T-helper 1 cell (primary cell): ENCODE data around the gene SERPINE2.

Source experiments
- DNase-seq, 5 donors: peaks; one replicate each; pipeline ENCODE4 v3.0.0-alpha.2; 2012 to 2020

The SERPINE2 gene

DNA sequence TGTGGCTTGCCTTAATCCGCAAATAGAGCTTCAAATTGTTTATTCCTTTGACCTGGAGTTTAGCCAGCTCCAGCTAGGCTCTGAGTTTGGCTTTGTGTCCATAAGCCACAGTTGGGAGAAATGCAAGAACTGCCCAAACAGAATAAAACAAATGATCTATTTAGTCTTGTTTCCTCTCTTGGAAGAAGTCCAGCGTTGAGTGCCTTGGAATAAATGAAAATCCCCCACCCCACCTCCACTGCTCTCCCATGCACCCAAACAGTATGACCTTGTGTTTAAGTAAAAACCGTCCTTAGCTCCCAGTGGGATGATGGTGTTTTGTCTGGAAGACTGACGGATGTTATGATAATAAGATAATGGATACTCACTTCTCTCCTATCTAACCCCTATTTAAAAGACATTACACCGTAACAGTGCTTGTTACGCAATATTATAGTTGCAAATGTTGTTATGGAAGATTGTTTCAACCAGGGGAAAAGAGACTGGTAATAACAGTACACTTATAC lies 3.2 kb upstream of the SERPINE2 start:
- no peak for DNase-seq

DNA sequence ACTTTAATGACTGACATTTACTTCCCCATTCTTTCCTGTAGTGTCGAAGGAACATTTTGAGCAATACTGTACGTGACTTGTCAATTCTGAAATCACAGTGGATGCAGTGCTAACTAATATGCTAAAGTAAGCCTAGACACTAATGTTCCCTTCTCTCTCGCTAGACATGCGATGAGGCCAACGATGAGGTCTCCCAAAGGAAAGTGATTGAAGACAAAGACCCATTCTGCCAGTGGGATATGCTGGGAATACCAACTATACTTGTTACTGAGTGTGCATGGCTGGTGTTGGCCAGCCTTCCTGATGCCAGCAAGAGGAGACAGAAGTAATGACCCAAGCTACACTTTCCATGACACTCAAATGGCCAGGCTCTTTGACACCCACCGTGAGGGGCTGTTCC lies 2.5 kb upstream of the SERPINE2 start:
- DNase-seq = no peak

DNA sequence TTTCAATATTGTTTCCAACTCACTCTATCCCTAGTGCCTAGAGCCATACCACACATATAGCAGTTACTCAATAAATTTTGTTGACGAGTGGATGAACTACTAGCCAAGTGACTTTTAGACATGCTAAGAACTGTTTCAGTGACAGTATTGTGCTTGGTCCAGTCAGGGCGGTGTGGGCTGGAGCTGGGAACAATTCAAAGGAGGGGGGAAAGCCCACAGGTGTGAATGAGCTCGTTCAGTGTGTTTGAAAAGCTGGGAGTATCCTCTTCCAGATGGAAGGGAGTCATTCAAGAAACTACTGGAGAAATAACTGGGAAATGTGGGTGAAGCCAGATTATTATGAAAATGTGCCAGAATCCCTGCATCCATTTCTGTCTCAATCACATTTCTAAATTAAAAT lies 1.7 kb upstream of the SERPINE2 start:
- DNase-seq = no peak

DNA sequence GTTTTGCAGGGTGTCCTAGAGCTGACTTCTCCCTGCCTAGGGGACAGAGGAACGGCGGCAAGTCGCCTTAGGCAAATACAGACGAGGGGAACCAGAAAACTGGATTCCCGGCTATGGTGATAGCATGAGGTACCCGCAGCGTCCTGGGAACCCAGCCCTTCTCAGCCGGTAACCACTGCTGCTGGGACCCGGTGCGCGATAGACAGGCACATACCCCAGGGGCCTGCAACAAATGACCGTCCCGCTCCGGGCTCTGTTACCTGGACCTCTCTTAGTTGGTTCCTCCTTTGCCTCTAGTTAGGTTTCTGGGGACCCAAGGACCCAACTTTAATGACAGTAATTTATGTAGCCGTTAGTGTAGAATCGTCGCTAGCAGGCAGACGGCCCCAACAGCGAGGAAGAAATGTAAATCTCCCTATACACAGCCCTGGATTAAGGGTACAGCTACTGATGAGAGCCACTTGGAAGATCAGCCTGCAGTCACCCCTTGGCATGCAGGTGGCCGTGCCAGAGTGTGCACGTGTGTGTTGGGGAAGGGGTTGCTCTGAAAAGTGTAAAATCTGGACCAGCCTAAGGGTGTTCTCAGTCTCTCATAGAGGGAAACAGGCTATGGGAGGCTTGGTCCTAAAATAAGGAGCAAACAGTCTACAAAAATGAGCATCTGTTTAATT lies 819 bp upstream of the SERPINE2 start:
- no peak for DNase-seq

DNA sequence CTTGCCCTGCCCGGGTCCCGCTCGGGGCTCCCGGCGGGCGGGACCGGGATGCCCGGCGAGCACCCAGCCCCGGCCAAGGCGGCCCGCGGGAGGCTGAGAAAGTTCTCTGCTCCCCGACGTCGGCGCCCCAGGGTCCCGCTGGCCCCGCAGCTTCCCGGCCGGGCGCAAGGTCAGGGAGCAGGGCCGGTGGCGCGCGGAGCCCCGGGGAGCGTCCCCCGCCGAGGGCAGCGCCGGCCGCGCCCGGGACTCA lies 331 bp downstream of the SERPINE2 start:
- no peak for DNase-seq

DNA sequence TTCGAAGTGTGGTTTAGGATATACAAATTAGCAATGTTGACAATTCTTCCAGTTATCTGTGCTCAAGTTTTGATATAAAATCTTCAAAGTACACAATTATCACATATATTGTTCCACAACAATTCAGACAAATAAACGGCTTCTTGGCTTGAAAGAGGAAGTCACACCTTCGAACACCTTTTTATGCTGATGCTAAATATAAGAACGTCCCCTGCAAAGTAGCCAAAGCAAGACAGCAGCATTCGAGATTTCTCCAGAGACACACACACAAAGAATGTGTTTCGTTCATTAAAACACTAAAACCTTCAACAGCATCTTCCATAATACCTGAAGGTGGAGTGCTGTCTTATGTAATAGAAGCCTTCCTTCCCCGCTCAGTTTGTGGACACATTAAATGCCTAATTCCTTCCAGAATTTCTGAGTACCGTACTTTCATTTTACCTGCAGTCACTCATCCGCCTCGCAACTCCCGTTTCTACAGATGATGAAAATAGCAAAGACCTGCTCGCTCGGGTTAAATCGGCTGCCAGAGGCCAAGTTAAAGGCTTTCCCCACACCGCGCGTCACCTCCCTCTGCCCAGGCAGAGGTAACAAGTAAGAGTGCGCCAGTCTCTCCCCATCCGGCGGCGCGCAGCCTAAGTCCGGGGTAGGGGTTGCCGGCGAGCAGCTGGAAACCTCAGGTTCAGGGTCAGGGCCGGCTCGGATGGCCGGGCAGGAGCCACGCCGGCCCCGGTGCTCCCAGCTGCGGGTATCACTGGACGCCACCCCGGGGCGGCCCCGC lies 847 bp downstream of the SERPINE2 start:
- peak in 1 of 5 donors; percentile 61 for DNase-seq

DNA sequence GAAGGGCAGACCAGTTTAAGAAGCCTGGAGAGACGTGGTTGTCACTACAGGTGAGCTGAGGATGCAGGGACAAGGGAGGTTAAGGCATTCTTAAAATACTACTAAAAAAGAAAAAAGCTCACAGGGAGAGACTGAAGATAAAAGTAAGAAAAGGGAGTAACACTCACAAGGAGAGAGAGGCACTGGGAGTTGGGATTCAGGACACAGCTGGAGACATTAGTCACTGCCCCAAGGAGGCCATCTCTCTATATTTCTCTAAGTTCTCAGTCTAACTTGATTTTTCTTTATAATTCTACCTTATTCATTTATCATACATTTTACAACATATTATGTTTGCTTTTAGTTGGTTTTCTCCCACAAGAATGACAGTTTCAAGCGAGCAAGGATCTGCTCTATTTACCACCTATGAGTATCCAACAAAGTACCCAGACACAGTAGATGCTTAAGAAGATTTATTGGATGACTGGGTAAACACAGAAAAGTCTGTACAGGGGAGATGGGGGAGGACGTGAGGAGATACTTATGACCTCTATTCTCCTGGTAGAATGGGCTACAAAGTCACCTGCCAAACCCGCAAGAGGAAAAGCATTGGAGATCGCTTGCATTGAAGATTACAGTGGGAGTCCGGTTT lies 2.2 kb downstream of the SERPINE2 start:
- no peak for DNase-seq

DNA sequence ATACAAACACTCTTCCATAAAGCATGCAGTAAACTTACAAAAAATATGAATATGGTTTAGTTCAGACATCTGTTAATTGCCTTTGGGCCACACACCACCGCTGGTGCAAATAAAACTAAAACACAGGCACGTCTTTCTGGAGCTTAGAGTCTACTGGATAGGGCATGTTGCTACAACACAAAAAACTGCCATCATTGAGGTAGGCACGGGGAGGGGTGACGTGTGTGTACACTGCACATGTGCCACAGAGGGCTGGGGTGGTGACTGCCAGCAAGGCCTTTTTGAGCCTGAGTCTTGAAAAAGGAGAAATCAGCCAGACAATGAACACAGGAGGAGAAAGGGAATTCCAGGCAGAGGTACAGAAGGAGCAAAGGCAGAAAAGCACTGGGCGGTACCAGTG lies 5.1 kb downstream of the SERPINE2 start:
- no peak for DNase-seq

DNA sequence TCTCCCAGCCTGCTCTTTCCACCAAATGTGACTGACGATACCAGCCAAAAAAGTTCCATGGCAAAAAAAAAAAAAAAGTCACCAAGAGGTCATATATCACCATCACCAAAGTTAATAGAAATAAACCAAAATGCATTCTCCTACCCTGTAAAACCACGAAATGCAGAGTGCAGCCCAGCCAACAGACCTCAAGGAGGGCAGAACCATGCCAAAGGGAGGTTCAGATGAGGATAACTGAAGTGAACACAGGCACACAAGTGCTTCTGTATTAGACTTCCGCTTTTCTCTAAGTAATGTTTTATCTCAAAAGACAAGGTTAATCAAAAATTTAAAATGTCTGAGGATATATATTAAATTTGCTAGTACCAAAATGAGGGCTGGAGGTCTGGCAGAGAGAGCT lies 5.5 kb downstream of the SERPINE2 start:
- DNase-seq = no peak

DNA sequence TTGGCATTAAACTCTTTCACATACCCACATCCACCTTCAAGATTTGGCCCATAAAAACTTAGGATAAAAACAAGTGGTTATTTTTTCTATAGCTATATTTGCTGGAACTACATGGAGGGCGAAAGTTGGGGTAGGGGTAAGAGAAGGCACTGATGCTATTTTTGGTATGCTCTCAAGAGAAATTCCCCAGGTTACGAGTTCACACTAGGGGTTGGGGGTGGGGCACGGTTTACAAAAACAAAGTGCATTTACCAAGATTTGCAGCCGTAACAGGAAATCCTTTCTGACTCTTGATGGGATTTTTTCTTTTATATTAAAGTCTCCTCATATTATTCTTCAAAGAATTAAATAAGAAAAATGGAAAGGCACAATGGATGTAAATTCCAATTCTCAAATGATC lies 6.8 kb downstream of the SERPINE2 start:
- no peak for DNase-seq

DNA sequence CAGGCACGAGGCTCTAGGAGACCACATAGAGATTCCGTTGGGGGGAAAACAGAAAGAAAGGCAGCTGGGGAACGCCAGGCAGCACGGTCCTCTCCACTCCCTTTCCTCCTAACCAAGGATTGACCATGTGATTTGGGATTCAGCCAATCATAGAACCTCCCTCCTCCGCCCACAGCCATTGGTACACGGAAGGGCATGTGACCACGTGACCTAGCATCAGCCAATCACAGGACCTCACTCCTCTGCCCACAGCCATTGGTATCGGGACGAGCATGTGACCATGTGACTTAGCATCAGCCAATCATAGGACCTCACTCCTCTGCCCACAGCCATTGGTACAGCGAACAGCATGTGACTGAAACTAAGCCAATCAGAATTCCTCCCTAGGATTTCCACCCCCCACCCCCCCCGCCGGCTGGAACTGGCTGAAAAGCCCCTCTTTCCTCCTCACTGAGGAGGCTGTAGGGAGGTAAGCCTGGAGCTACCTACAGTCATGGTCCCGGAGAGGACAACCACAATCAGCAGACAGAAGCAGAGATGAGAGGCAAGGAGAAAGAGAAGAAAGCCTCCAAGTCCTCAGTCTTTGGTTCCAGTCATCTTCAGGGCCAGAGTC lies 7.6 kb downstream of the SERPINE2 start:
- no peak for DNase-seq

DNA sequence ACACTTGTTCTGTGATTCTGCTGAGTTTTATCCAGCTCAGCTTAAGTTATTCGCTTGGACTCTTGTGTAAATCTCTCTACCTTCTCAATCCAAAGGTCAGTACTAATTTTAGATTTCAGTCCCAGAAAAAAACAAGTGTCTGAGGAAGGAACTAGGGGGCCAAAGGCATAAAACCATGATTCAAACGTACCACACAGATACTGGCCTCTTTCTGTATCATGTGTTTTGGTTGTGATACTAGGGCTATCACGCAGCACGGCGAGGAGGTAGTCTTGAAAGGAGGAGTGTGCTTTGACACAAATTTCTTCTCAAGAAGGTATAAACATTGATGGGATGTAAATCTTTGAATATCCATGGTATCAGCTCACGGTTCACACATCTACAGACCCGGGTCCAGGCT lies 8.3 kb downstream of the SERPINE2 start:
- DNase-seq = no peak

DNA sequence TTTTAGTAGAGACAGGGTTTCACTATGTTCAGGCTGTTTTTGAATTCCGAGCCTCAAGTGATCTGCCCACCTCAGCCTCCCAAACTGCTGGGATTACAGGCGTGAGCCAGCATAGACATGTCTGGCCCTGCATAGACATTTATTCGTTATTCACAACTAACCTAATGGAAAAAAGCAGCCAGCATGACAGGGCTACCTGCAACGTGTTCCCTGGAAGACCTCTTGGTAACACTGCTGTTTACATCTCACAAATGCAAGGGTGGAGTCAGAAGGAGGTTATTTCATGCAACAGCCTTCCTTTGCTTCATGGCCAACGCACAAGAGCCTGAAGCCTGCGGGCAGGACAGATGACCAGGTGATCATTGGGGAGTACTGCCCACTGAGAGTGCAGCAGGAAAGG lies 9.2 kb downstream of the SERPINE2 start:
- no peak for DNase-seq

DNA sequence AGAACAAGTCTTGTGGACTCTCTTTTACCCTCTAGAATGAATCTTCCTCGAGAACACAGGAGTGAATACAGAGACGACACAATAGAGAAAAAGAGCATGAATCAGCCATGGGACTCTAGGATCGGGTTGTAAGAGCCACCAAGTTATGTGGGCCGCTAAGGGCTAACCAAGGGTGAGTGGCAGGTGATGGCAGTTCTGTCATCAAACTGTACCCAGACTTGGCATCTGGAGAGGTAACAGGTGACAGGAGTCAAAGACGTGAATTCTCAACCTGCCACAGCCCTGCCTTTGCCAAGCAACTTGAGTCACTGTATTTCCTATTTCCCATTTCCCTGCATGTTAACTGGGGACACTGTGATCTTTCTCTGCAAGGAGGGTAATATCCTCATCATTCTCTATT lies 11.2 kb downstream of the SERPINE2 start:
- no peak for DNase-seq

DNA sequence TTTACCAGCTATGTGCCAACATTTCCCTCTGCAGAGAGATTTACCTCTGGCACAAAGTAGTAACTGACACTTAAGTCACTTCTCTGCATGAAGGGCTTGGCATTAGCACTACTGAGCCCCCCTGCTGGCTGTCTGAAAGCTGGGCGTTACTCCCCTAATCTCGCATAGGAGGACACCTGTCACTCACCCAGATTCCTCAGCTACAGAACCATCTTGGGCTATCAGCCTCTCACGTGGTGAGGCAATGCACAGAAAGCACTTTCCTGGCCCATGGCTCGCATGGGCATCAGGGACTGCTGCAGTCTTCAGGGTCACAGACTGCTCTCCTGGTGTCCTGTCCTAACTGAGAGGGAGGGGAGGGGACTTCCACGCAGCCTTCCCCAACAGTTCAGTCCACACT lies 12.0 kb downstream of the SERPINE2 start:
- DNase-seq = no peak

DNA sequence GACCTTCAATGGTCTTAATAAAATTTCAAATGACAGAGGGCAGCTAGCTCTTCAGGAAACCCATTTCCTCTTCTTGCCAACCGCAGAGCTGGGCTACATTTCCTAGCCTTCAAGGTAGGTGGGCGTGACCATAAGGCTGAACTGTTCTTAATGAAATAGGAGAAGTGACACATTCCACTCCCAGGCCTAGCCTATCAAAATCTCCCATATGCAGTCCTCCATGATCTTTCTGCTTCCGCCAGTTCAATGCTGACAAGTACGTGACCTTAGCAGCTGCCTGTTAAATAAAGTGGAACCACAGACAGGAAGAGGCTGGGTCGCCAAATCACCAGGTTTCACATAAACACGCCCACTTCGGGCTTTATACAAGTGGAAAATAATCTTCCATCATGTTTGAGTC lies 13.2 kb downstream of the SERPINE2 start:
- DNase-seq = peak in 3 of 5 donors; percentile 19 to 92 (median 25)

DNA sequence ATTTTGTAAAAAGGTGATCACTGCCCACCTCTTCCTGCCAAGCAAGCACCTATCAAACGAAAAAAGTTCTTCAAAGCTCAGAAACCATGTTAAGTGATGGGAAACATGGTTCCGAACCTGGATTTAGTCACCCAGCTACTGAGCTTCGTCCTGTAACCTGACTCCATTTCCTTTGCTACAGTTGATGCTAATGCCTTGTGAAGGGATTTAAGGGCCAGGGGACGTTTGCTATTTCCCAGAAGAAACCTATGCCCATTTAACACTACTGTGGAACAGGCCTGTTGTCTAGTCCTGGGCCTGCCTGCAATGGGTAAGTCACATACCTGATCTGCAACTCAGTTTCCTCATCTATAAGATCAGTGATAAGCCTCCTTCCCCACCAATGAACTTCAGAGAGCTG lies 14.8 kb downstream of the SERPINE2 start:
- peak in 1 of 5 donors; percentile 16 for DNase-seq

DNA sequence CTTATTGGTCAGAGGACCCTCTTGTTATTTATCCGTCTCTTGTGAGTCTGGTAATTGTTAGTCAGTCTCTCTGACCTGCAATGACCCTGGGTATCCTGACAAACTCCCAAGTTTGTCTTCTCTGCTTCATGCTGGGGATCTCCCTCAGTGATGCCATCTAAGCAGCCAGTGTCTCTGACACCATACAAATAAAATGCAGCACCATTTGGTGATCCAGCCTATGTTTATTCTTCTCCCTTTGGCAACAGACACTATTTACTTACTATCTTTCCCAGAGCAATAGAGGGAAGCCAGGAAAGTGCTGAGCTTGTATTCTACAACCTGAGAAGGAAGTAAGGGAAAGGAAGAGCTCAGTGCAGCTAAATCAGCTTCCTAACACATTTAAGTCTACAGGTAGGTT lies 15.9 kb downstream of the SERPINE2 start:
- no peak for DNase-seq

DNA sequence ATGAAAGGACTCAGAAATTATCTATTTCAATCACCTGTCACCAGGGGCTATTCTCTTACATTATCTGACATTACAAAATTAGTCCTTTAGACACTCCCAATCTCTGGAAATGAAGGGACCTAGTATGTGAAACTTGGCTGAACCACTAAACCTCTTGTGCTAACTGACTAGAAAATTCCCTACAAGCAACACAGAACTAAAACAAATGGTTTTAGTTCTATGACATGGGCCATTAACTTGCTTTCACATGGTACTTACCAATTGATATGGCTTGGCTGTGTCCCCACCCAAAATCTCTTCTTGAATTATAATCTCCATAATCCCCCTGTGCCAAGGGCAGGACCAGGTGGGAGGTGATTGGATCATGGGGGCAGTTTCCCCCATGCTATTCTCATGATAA lies 16.6 kb downstream of the SERPINE2 start:
- no peak for DNase-seq

DNA sequence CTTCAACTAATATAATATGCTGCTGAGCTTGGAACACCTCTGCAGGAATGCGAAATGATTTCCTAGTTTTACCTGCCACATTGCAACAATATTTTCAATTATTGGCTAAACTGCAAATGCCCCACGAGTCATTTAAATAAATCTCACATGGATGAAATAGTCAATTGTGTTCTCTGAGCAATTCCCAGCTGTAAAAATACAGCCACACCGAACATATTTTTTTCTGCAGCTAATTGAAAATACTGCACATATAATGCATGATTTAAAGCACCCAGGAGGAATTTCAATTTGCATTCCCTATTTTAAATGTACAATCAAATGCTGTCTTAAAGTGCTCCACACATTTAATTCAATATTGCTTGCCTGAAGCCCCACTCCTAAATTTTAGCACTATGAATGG lies 18.6 kb downstream of the SERPINE2 start:
- DNase-seq = no peak

DNA sequence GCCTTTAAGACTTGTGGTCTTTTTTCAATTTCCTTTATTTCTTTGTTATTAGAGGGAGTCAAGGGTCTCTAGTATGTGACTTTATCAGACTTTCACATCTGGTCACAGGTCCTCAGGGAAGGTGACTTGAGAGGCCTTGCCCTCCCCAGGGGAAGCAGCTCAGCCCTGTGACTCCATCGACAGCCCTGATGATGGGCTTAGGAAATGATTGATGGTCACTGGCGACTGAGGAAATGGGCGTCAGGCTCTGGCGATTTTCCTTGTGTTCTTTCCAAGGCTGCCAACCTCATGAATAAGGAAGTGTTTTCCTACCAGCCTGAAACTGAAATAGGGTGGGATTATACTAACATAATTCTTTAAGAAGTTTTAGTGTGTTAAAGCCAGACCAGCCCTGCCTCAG lies 21.1 kb downstream of the SERPINE2 start:
- DNase-seq = no peak

DNA sequence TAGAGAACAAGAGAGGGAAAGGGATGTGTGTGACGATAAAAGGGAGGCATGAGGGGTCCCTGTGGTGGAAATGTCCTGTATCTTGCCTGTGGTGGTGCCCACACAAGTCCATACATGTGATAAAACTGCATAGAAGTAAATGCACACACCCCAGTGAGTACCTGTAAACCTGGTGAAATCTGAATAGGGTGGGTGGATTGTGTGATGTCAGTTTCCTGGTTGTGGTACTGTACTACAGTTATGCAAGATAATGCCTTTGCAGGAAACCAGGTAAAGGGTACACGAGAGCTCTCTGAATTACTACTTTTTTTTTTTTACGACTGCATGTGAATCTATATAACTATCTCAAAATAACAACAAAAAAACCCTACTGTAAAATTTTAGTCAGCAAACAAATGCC lies 22.1 kb downstream of the SERPINE2 start:
- DNase-seq = no peak

DNA sequence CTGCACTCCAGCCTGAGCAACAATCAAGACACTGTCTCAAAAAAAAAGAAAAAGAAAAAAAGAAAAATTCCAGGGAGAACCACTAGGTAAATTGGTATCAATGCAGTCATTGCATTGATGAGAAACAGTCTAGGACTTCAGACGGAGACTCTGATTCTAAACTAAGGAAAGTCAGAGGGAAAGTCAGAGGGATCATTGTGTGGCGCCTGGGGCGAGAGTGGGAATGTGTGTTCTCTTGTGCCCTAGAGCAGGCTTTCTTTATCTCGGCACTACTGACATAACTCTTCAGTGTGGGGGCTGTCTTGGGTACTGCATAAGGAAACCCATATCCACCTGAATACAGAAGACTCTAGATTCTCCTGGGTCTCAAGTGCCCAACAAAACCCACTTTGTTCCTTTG lies 24.8 kb downstream of the SERPINE2 start:
- DNase-seq = no peak

DNA sequence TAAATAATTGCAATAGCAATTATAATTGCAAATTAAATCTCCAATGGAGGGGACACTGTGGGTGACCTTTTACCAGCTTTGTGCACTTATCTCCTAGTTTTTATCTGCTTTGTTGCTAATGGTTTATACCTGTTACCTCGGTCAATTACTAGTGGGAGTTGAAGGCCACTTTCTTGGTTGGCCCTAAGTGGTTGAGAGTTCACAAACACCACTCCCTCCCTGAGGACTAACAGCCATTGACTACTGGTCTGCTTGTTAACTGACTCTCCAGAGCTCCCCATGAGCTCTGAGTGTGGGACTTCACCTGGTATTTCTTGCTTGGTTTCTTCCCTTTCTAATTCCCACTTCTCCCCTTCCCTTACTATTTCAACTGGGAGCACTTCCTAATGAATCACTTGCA lies 27.2 kb downstream of the SERPINE2 start:
- no peak for DNase-seq
